CD4-positive, alpha-beta memory T cell (primary cell): ENCODE measurements around the gene GPR151. TPM values are rescaled to one million over a fixed set of nuclear protein-coding genes. Genes with fewer than 3 reads are reported as not detected.

Source experiments
- CTCF ChIA-PET: fragments of 350-600 bp; sonication (Branson Sonifier 250); formaldehyde crosslinking; loops from one replicate; lab custom pipeline; 2021; ENCODE audit warnings: inconsistent platforms; ENCODE audit not compliant: partially characterized antibody; lab: Charles Lee
- POLR2A ChIA-PET: fragments of 350-600 bp; sonication (Branson Sonifier 250); formaldehyde crosslinking; loops from one replicate; lab custom pipeline; 2021; ENCODE audit not compliant: partially characterized antibody; lab: Charles Lee
- DNase-seq, 5 donors: peaks; one replicate each; pipeline versions ENCODE4 v3.0.0 to v3.0.0-alpha.2; 2020 to 2022; ENCODE audit warnings: mixed read lengths in 1 of 5
- H3K27ac ChIP-seq: one replicate; pipeline ENCODE4 v1.7.0; 2013; ENCODE audit warnings: low read depth, low read length
- H3K27me3 ChIP-seq: 2 replicates; pipeline ENCODE4 v1.7.0; 2013; ENCODE audit warnings: mild to moderate bottlenecking, low read length, moderate library complexity; ENCODE audit not compliant: insufficient read depth
- H3K36me3 ChIP-seq: 2 replicates; pipeline ENCODE4 v1.7.0; 2013; ENCODE audit warnings: mild to moderate bottlenecking, low read length, moderate library complexity; ENCODE audit not compliant: insufficient read depth
- H3K4me1 ChIP-seq: 2 replicates; pipeline ENCODE4 v1.7.0; 2013; ENCODE audit warnings: mild to moderate bottlenecking, low read length, moderate library complexity; ENCODE audit not compliant: insufficient read depth
- H3K4me3 ChIP-seq, 2 donors: one replicate each; pipeline ENCODE4 v1.7.0; 2013; ENCODE audit warnings: low read length in 2 of 2, mild to moderate bottlenecking in 1 of 2
- H3K9me3 ChIP-seq, 2 donors: one replicate each; pipeline ENCODE4 v1.7.0; 2013; ENCODE audit warnings: low read length in 2 of 2, control low read depth in 1 of 2; ENCODE audit not compliant: control insufficient read depth in 1 of 2
- H3K27ac Mint-ChIP-seq, 7 donors: one replicate each; pipeline ENCODE4 v1.8.0; 2020 to 2021; ENCODE audit warnings: mixed read lengths in 7 of 7, mild to moderate bottlenecking in 6 of 7, inconsistent platforms in 3 of 7, moderate library complexity in 3 of 7
- H3K27me3 Mint-ChIP-seq, 2 donors: one replicate each; pipeline ENCODE4 v1.8.0; 2020 to 2021; ENCODE audit warnings: mixed read lengths in 2 of 2
- H3K36me3 Mint-ChIP-seq, 2 donors: one replicate each; pipeline ENCODE4 v1.8.0; 2020 to 2021; ENCODE audit warnings: mixed read lengths in 2 of 2, inconsistent platforms in 1 of 2, mild to moderate bottlenecking in 1 of 2
- H3K4me1 Mint-ChIP-seq, 4 donors: one replicate each; pipeline ENCODE4 v1.8.0; 2020 to 2021; ENCODE audit warnings: mixed read lengths in 4 of 4, mild to moderate bottlenecking in 1 of 4
- H3K4me3 Mint-ChIP-seq, 8 donors: one replicate each; pipeline ENCODE4 v1.8.0; 2020 to 2021; ENCODE audit warnings: mixed read lengths in 8 of 8, mild to moderate bottlenecking in 7 of 8, moderate library complexity in 6 of 8, inconsistent platforms in 3 of 8
- H3K9me3 Mint-ChIP-seq, 8 donors: one replicate each; pipeline ENCODE4 v1.8.0; 2020 to 2021; ENCODE audit warnings: mixed read lengths in 8 of 8, mild to moderate bottlenecking in 5 of 8, inconsistent platforms in 3 of 8, moderate library complexity in 1 of 8
- intact Hi-C: fragments of 100-400 bp; cut with micrococcal nuclease; formaldehyde crosslinking; loops from one replicate; pipeline ENCODE4 v1.15.1; 2023
- polyA plus RNA-seq, 2 donors: library from polyadenylated mRNA; unstranded; fragments of 300-500 nt; fragmentation: Illumina TruSeq; gene quantifications; one replicate each; pipeline ENCODE4 v1.2.3, GENCODE V29; 2021
- total RNA-seq, 2 experiments: library from RNA; stranded (reverse); gene quantifications; one replicate each; pipeline ENCODE4 v1.2.3, GENCODE V29; 2021

The GPR151 gene
- total and polyA plus RNA-seq, 4 experiments from 2014 or later = not detected

DNA sequence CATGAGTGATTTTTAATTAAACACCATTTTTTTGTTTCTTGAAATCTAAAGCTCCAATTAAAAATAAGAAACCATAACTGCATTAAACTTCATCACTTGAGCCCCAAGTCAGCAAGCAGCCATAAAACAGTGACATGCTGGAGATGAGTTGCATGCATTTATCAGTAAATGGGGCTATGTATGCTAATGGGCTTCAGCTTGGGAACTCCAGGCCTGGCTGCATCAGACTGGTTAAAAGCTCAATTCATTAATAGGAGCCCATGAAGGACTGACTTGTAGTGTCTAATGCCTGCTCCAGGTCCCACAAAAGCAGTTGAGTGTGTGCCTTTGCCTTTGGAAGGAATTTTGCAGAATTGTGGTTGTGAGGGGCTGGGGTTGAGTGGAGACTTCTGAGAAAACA, 33.6 kb upstream of the GPR151 start:
- Mint-ChIP-seq H3K4me1 (no peaks in the 10 kb centered on the region), H3K36me3 (no peaks in the 10 kb centered on the region), H3K27me3 (peaks cover 4 to 10% of the 10 kb centered on the region in 2 donors), H3K9me3 (no peaks in the 10 kb centered on the region), H3K27ac (no peak overlapping the region), H3K4me3 (no peak overlapping the region)
- POLR2A ChIA-PET = no interaction called here
- H3K27ac ChIP-seq = no peak overlapping the region
- H3K9me3 ChIP-seq = no peaks in the 10 kb centered on the region
- H3K36me3 ChIP-seq = no peaks in the 10 kb centered on the region
- no peak overlapping the region for H3K4me3 ChIP-seq
- H3K27me3 ChIP-seq = no peaks in the 10 kb centered on the region
- CTCF ChIA-PET = interaction anchor here (0.8 to 3.6 kb wide), 5 partner anchors 9 to 639 kb away, joined by 3 to 14 read pairs (median 4); no protein-coding TSS in a partner anchor
- no peak for DNase-seq
- intact Hi-C loops = no loop called here
- H3K4me1 ChIP-seq = no peaks in the 10 kb centered on the region

DNA sequence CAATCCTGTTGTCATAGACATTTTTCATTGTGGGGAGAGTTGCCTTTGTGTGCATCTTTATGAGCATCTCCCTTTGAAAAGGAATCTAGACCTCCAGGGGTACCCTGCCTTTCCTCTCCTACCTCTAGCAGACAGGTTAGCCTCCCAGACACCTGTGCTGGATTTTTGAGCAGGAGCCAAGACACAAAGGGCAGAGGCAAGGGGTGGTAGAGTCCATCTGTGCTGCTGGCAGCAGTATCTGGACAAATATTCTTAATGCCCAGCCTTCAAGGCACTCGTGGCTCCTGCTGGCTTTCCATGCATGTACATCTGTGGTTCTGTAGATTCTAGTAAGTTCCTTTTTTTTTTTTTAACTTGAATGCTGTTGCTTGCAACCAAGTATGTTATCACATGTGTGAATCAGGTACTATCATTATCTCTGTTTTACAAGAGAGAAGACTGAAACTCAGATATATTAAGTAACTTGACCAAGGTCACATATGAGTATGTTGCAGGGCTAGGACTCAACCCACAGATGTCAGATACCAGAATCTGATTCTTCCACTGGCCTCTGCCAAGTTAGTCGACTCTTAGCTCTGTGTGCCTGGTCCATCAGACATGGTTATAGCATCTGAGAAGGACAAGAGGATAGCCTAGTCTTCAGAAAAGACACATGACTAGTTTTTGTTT, 32.9 kb upstream of the GPR151 start:
- intact Hi-C loops = no loop called here
- H3K9me3 ChIP-seq = no peaks in the 10 kb centered on the region
- Mint-ChIP-seq H3K27ac (no peak overlapping the region), H3K36me3 (no peaks in the 10 kb centered on the region), H3K27me3 (peaks cover 4 to 6% of the 10 kb centered on the region in 2 donors), H3K9me3 (no peaks in the 10 kb centered on the region), H3K4me1 (no peaks in the 10 kb centered on the region), H3K4me3 (no peak overlapping the region)
- ChIA-PET CTCF (interaction anchor here (0.8 to 3.6 kb wide), 5 partner anchors 9 to 640 kb away, joined by 3 to 14 read pairs (median 4); no protein-coding TSS in a partner anchor), POLR2A (no interaction called here)
- no peak overlapping the region for H3K27ac ChIP-seq
- H3K4me1 ChIP-seq = no peaks in the 10 kb centered on the region
- no peak overlapping the region for H3K4me3 ChIP-seq
- H3K27me3 ChIP-seq = no peaks in the 10 kb centered on the region
- no peaks in the 10 kb centered on the region for H3K36me3 ChIP-seq
- no peak for DNase-seq

DNA sequence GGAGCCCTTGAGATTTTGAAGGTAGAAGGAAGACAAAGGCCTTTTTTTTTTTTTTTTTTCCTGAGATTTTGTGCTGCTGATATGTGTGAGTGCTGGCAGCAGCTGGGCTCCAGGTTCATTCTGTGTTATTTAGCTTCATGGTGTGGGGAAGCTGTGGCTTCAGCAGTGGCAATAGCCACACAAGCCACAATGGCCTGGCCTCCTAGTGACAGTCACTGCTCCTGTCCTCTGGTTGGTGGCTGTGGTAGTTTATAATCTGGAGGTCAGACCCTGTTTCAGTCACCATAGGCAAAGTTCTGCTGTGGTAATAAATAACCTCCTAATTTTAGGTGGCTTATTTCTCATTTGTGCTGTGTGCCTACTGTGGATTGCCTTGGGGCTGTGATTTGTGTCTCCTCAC, 28.2 kb upstream of the GPR151 start:
- CTCF ChIA-PET = interaction anchor here (3.2 to 3.3 kb wide), 2 partner anchors 422 to 644 kb away, joined by 45 to 67 read pairs; no protein-coding TSS in a partner anchor
- H3K9me3 ChIP-seq = no peaks in the 10 kb centered on the region

DNA sequence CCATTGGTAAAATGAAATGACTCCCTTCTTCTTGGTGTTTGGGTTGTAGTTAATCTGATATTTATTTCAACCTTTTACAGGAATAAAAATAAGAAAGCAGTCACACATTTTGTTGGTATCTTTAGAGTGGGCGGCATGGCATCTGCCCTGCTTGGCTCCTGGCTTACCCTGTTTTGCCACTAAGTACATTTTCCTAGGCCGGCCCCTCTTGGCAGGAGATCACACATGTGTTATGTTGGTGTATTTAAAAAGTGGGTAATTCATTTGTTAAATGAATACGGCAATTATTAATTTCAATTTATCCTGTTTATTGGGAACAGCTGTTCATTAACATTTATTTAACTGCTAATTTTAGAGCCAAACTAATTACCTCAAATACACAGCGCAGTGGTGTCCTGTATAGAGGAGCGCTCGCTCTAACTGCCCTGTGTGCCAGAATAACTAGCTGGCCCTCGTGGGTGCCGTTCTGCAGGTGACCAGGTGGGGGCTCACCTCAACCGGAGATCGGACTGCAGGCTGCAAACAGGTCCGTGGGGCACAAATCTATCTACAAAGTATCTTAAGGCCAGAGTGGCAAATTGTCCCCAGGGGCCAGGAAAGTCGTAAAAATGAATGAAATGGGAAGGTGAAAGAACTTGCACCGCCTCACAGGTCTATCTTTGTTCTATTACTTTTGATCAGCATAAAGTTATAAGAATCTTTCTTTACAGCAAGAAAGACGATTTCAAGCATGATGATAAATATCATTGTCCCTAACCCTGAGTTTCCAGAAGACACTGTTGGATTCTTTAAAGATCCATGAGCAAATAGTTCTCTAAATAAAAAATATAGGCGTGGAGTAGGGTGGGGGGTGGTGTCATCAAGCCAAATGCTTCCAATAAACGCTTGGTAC, 26.2 kb upstream of the GPR151 start:
- peak; percentile 47 to 63 (median 56) for DNase-seq
- ChIA-PET POLR2A (no interaction called here), CTCF (interaction anchor here (0.7 to 5.9 kb wide), 16 partner anchors 10 to 651 kb away, joined by 3 to 74 read pairs (median 4); no protein-coding TSS in a partner anchor)
- Mint-ChIP-seq H3K4me1 (peaks cover 0 to 4% (median 2%) of the 10 kb centered on the region in 4 donors), H3K27me3 (peaks cover 0 to 1% of the 10 kb centered on the region in 2 donors), H3K27ac (peak overlapping the region in 1 of 7 donors; percentile 52), H3K36me3 (no peaks in the 10 kb centered on the region), H3K4me3 (no peak overlapping the region), H3K9me3 (no peaks in the 10 kb centered on the region)
- H3K4me1 ChIP-seq = no peaks in the 10 kb centered on the region
- H3K4me3 ChIP-seq = no peak overlapping the region
- H3K27me3 ChIP-seq = no peaks in the 10 kb centered on the region
- H3K9me3 ChIP-seq = no peaks in the 10 kb centered on the region
- intact Hi-C loops = loop anchor here (1.0 kb wide), 2 partner anchors 424 to 647 kb away; no protein-coding TSS in a partner anchor
- H3K36me3 ChIP-seq = no peaks in the 10 kb centered on the region
- no peak overlapping the region for H3K27ac ChIP-seq

More for the DNA sequence above, 28.2 kb upstream of the GPR151 start:
- Mint-ChIP-seq H3K36me3 (no peaks in the 10 kb centered on the region), H3K27ac (no peak overlapping the region), H3K4me3 (no peak overlapping the region), H3K9me3 (no peaks in the 10 kb centered on the region), H3K4me1 (peaks cover 0 to 4% (median 2%) of the 10 kb centered on the region in 4 donors), H3K27me3 (peaks cover 0 to 1% of the 10 kb centered on the region in 2 donors)
- Histone ChIP-seq H3K27ac (no peak overlapping the region), H3K4me1 (no peaks in the 10 kb centered on the region), H3K27me3 (no peaks in the 10 kb centered on the region), H3K36me3 (no peaks in the 10 kb centered on the region), H3K4me3 (no peak overlapping the region)
- no peak for DNase-seq
- POLR2A ChIA-PET = no interaction called here
- intact Hi-C loops = no loop called here

DNA sequence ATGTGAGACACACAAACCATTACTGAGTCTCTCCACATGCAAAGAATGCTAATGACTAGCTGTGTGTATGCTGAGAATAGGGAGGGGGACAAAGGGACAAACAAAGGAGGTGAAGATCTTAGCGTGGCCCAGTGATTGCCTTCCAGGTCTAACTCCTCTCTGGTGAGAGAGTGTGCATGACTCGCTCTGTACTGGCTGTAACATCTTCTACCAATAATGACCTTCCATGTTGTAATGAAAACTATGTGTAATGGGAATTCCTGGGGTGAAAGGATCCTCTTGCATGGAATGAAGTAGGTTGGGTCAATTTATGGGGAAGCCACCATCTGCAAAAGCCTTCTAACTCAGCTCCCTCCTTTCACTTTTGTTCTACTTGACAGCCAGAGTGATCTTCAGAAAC, 24.4 kb upstream of the GPR151 start:
- H3K27me3 Mint-ChIP-seq = peaks cover 0 to 4% of the 10 kb centered on the region in 2 donors
- Histone ChIP-seq H3K9me3 (no peaks in the 10 kb centered on the region), H3K4me1 (no peaks in the 10 kb centered on the region), H3K4me3 (no peak overlapping the region), H3K27ac (no peak overlapping the region), H3K27me3 (no peaks in the 10 kb centered on the region), H3K36me3 (no peaks in the 10 kb centered on the region)
- no peaks in the 10 kb centered on the region for H3K36me3 Mint-ChIP-seq
- DNase-seq = no peak
- H3K9me3 Mint-ChIP-seq = no peaks in the 10 kb centered on the region
- no peak overlapping the region for H3K4me3 Mint-ChIP-seq
- CTCF ChIA-PET = interaction anchor here (0.7 to 5.9 kb wide), 5 partner anchors 8 to 648 kb away, joined by 3 to 74 read pairs (median 25); no protein-coding TSS in a partner anchor
- POLR2A ChIA-PET = no interaction called here
- intact Hi-C loops = no loop called here
- peaks cover 0 to 4% (median 2%) of the 10 kb centered on the region in 4 donors for H3K4me1 Mint-ChIP-seq
- no peak overlapping the region for H3K27ac Mint-ChIP-seq

DNA sequence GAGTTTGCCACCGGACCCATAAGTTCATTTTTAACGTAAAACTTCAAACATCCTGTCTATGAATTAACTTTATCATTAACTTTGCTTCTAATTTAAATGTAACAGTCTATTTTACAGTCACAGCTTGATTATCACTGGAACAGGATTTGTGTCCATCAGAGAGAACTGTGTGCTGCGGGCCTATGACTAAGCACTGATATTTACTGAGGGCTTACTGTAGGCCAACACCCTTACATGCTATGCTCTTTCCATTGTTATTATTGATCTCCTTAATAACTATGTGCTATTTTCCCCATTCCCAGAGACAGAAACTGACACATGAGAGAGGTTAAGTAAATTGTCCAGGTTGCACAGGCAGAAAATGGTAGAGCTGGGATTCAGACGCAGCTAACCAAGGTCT, 24.0 kb upstream of the GPR151 start:
- ChIA-PET POLR2A (no interaction called here), CTCF (interaction anchor here (0.7 to 5.9 kb wide), 6 partner anchors 8 to 648 kb away, joined by 3 to 74 read pairs (median 14); no protein-coding TSS in a partner anchor)
- H3K36me3 Mint-ChIP-seq = no peaks in the 10 kb centered on the region
- no peaks in the 10 kb centered on the region for H3K27me3 ChIP-seq
- H3K27ac Mint-ChIP-seq = peak overlapping the region in 1 of 7 donors; percentile 11
- no peak overlapping the region for H3K4me3 Mint-ChIP-seq
- H3K9me3 ChIP-seq = no peaks in the 10 kb centered on the region
- no peak overlapping the region for H3K4me3 ChIP-seq
- H3K9me3 Mint-ChIP-seq = no peaks in the 10 kb centered on the region
- no peaks in the 10 kb centered on the region for H3K36me3 ChIP-seq
- H3K27me3 Mint-ChIP-seq = peaks cover 0 to 4% of the 10 kb centered on the region in 2 donors
- no peaks in the 10 kb centered on the region for H3K4me1 ChIP-seq
- intact Hi-C loops = no loop called here
- no peak for DNase-seq
- no peak overlapping the region for H3K27ac ChIP-seq
- H3K4me1 Mint-ChIP-seq = peaks cover 0 to 4% (median 2%) of the 10 kb centered on the region in 4 donors

DNA sequence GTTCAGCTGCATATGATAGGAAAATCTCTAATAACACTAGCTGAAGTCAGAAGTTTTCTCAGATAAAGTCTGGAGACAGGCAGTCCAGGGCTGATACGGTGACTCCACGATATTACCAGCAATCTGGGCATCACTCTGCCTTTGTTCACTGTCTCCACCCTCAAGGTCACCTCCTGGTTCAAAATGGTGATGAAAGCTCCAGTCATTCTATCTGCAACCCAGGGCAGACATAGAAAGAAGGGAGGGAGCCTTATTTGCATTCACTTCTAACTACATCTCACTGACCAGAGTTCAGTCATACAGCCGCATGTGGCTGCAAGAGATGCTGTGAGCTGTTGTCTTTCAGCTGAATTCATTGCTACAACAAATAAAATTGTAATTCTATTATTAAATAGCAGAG, 22.4 kb upstream of the GPR151 start:
- Histone ChIP-seq H3K27ac (no peak overlapping the region), H3K9me3 (no peaks in the 10 kb centered on the region), H3K27me3 (no peaks in the 10 kb centered on the region), H3K36me3 (no peaks in the 10 kb centered on the region), H3K4me1 (no peaks in the 10 kb centered on the region), H3K4me3 (no peak overlapping the region)
- H3K9me3 Mint-ChIP-seq = no peaks in the 10 kb centered on the region
- no peaks in the 10 kb centered on the region for H3K36me3 Mint-ChIP-seq
- intact Hi-C loops = no loop called here
- H3K4me3 Mint-ChIP-seq = no peak overlapping the region
- ChIA-PET POLR2A (no interaction called here), CTCF (interaction anchor here (0.5 to 5.9 kb wide), 8 partner anchors 6 to 653 kb away, joined by 3 to 74 read pairs (median 8); no protein-coding TSS in a partner anchor)
- H3K27me3 Mint-ChIP-seq = peaks cover 0 to 4% of the 10 kb centered on the region in 2 donors
- peaks cover 1 to 5% (median 2%) of the 10 kb centered on the region in 4 donors for H3K4me1 Mint-ChIP-seq
- no peak for DNase-seq
- no peak overlapping the region for H3K27ac Mint-ChIP-seq
